Right lobe of liver (tissue), 4 donors: ENCODE measurements around the gene SWI5.

Experiments used
- CTCF ChIP-seq, 4 donors: fragments of 200-600 bp in 3 of 4; fragments of 450-650 bp in 1 of 4; IDR thresholded peaks; one replicate each; pipeline versions ENCODE4 v1.5.1 to v1.8.0; 2016 to 2022; ENCODE audit warnings: antibody characterized with exemption in 4 of 4, mild to moderate bottlenecking in 2 of 4
- POLR2A ChIP-seq: fragments of 450-650 bp; IDR thresholded peaks from one replicate; pipeline ENCODE4 v1.6.1; 2017; ENCODE audit warnings: antibody characterized with exemption, mild to moderate bottlenecking
- donor health status: DM: no; HTN: no; CAD: no.
- donor health status: DM: no; HTN: no; CAD: no.
- donor health status: DM: no; HTN: yes; CAD: no.

DNA sequence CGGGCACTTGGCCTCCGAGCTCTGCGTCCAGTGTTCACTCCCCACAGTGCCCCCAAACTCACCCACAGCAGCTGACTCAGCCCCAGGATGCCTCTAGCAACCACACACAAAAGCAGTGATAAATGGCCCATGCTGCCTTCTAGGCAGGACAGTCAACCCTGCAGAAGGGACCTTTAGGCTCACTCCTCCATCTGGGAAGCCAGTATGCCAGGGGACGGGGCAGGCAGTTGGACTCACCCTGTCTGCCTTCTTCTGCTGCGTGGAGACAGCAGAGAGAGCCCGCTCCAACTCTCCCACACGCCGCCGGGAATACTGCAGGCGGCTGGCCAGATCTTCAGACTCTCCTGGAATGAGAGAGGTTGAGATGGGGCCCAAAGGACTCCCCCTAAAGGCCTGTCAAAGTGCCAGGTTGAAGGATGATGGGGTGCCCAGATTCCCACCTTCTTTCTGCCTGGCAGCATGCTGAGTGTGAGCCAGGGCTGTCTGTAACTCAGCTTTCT is 10.7 kb upstream of the SWI5 start:
- TF ChIP-seq CTCF (IDR thresholded peaks at IDR 0.05) (no peak), POLR2A (no peak)
